Measurements from ENCODE around the gene SUSD6. TPM values are rescaled to one million over a fixed set of nuclear protein-coding genes. Genes with fewer than 3 reads are reported as not detected.

The SUSD6 gene
- total and polyA plus RNA-seq, 2 donors (not counting 1 experiment from before 2014, with no cell fraction given), result 62.3 to 97.8 TPM

GRCh38 chr14:69625299-69626131, 14.1 kb downstream of the SUSD6 start:
- Histone ChIP-seq H4K20me1 (ENCODE audit: control insufficient read depth, insufficient read depth, low read length, poor library complexity, severe bottlenecking) (peaks cover 87% of the 10 kb centered on the region), H3K4me3 (ENCODE audit: control extremely low read depth in 1 of 5, extremely low read depth in 1 of 5, insufficient read depth in 1 of 5, low read depth in 2 of 5, low read length in 4 of 5) (peak overlapping the region in 4 of 5 experiments; percentile 2 to 26 (median 15)), H3K4me2 (replicated peaks; ENCODE audit: low read depth, low read length, poor library complexity, severe bottlenecking) (peak overlapping the region; percentile 64), H3K9ac (ENCODE audit: low read length) (peak overlapping the region; percentile 47), H3K4me1 (ENCODE audit: control insufficient read depth in 2 of 2, insufficient read depth in 2 of 2, low read length in 2 of 2) (peaks cover 87 to 88% of the 10 kb centered on the region in 2 donors), H2AFZ (ENCODE audit: insufficient read depth, low read depth, low read length, poor library complexity, severe bottlenecking) (no peak overlapping the region), H3K9me3 (ENCODE audit: control extremely low read depth in 1 of 3, control insufficient read depth in 2 of 3, insufficient read depth in 1 of 3, low read length in 2 of 3) (no peaks in the 10 kb centered on the region), H3K36me3 (replicated peaks in 1 of 2; ENCODE audit: control extremely low read depth in 1 of 2, control insufficient read depth in 1 of 2, extremely low read depth in 1 of 2, insufficient read depth in 2 of 2, low read length in 1 of 2) (no peaks in the 10 kb centered on the region), H3K27ac (ENCODE audit: low read length in 2 of 2) (peak overlapping the region; percentile 49 to 78), H3K79me2 (ENCODE audit: control insufficient read depth, insufficient read depth, low read length) (peaks cover 99% of the 10 kb centered on the region), H3K27me3 (replicated peaks in 1 of 4; ENCODE audit: control extremely low read depth in 1 of 4, control insufficient read depth in 3 of 4, insufficient read depth in 4 of 4, low read length in 3 of 4) (no peaks in the 10 kb centered on the region)
- Mint-ChIP-seq H3K4me3 (peak overlapping the region; percentile 79), H3K27ac (peak overlapping the region; percentile 83), H3K4me1 (peaks cover 88% of the 10 kb centered on the region), H3K27me3 (no peaks in the 10 kb centered on the region), H3K9me3 (ENCODE audit: insufficient read depth) (no peaks in the 10 kb centered on the region)
- TF ChIP-seq CTCF (IDR thresholded peaks at IDR 0.05) (no peak), EZH2 (IDR thresholded peaks at IDR 0.05; ENCODE audit: borderline replicate concordance, insufficient read depth, low read depth, low read length, poor library complexity, severe bottlenecking) (no peak)
- DNase-seq (peak; percentile 64), ATAC-seq (ENCODE audit: low read depth) (peak; percentile 90)
- WGBS (ENCODE audit: insufficient coverage), result 1% methylated on average over 7 of the region's 11 CpGs
- POLR2A ChIA-PET, result interaction anchor here (0.6 to 1.0 kb wide), 3 partner anchors 9 to 142 kb away, joined by 3 read pairs; partner anchors contain the start of gene SRSF5
- CTCF ChIA-PET, result interaction anchor here (0.6 to 2.6 kb wide), 6 partner anchors 11 to 70 kb away, joined by 3 to 10 read pairs (median 4); no protein-coding TSS in a partner anchor
- intact Hi-C loops (cut with micrococcal nuclease), result loop anchor here (1.0 to 2.0 kb wide), 3 partner anchors 11 to 15 kb away; partner anchors contain the start of gene SUSD6

- ChIA-PET POLR2A (no interaction called here), CTCF (interaction anchor here (1.4 kb wide), 1 partner anchor 49 kb away, joined by 4 read pairs; no protein-coding TSS in a partner anchor)
- TF ChIP-seq EZH2 (IDR thresholded peaks at IDR 0.05; ENCODE audit: borderline replicate concordance, insufficient read depth, low read depth, low read length, poor library complexity, severe bottlenecking) (no peak), CTCF (IDR thresholded peaks at IDR 0.05) (no peak)
- no peak for DNase-seq
- peak overlapping the region; percentile 79 for H3K4me3 Mint-ChIP-seq
- Histone ChIP-seq H3K27me3 (replicated peaks in 1 of 4; ENCODE audit: control extremely low read depth in 1 of 4, control insufficient read depth in 3 of 4, insufficient read depth in 4 of 4, low read length in 3 of 4) (no peaks in the 10 kb centered on the region), H3K4me2 (replicated peaks; ENCODE audit: low read depth, low read length, poor library complexity, severe bottlenecking) (peak overlapping the region; percentile 64), H3K9ac (ENCODE audit: low read length) (peak overlapping the region; percentile 47), H4K20me1 (ENCODE audit: control insufficient read depth, insufficient read depth, low read length, poor library complexity, severe bottlenecking) (peaks cover 87% of the 10 kb centered on the region), H3K27ac (ENCODE audit: low read length in 2 of 2) (peak overlapping the region; percentile 49 to 78), H3K36me3 (replicated peaks in 1 of 2; ENCODE audit: control extremely low read depth in 1 of 2, control insufficient read depth in 1 of 2, extremely low read depth in 1 of 2, insufficient read depth in 2 of 2, low read length in 1 of 2) (no peaks in the 10 kb centered on the region), H3K79me2 (ENCODE audit: control insufficient read depth, insufficient read depth, low read length) (peaks cover 99% of the 10 kb centered on the region), H3K4me3 (ENCODE audit: control extremely low read depth in 1 of 5, extremely low read depth in 1 of 5, insufficient read depth in 1 of 5, low read depth in 2 of 5, low read length in 4 of 5) (peak overlapping the region in 1 of 5 experiments; percentile 26), H3K9me3 (ENCODE audit: control extremely low read depth in 1 of 3, control insufficient read depth in 2 of 3, insufficient read depth in 1 of 3, low read length in 2 of 3) (no peaks in the 10 kb centered on the region), H3K4me1 (ENCODE audit: control insufficient read depth in 2 of 2, insufficient read depth in 2 of 2, low read length in 2 of 2) (peaks cover 87 to 88% of the 10 kb centered on the region in 2 donors), H2AFZ (ENCODE audit: insufficient read depth, low read depth, low read length, poor library complexity, severe bottlenecking) (no peak overlapping the region)
- no peaks in the 10 kb centered on the region for H3K27me3 Mint-ChIP-seq
- ATAC-seq (ENCODE audit: low read depth), result no peak
- intact Hi-C loops (cut with micrococcal nuclease), result no loop called here
- no peaks in the 10 kb centered on the region for H3K9me3 Mint-ChIP-seq (ENCODE audit: insufficient read depth)
- WGBS (ENCODE audit: insufficient coverage), result 63% methylated on average over 2 of the region's 5 CpGs
- H3K27ac Mint-ChIP-seq, result peak overlapping the region; percentile 83
- H3K4me1 Mint-ChIP-seq, result peaks cover 87% of the 10 kb centered on the region
Measured at GRCh38 chr14:69626132-69626500, 14.7 kb downstream of the SUSD6 start.

Data from B cell (primary cell).